Neural cell (in vitro differentiated cells): ENCODE data around the gene CLTC. TPM values are rescaled to one million over a fixed set of nuclear protein-coding genes. Genes with fewer than 3 reads are reported as not detected.

Experiments used
- H2AFZ ChIP-seq: fragments of 200-600, 300-800 bp; sonication (generic), shearing (Covaris generic); 2 replicates; pipeline ENCODE4 v1.6.0; 2014; ENCODE audit warnings: low read depth, mild to moderate bottlenecking, antibody characterized with exemption, low read length, moderate library complexity
- H3F3A ChIP-seq: fragments of 200-600 bp; shearing (Covaris generic); 2 replicates; pipeline ENCODE4 v1.6.1; 2016; ENCODE audit warnings: mild to moderate bottlenecking, moderate library complexity, mixed read lengths, antibody characterized with exemption, low read length; ENCODE audit not compliant: insufficient read depth, poor library complexity, severe bottlenecking
- H3K27ac ChIP-seq: fragments of 200-600, 300-800 bp; sonication (generic), shearing (Covaris generic); 2 replicates; pipeline ENCODE4 v1.5.1; 2014; ENCODE audit warnings: mild to moderate bottlenecking, low read length, moderate library complexity
- H3K27me3 ChIP-seq: fragments of 300-800, 200-600 bp; sonication (generic), shearing (Covaris generic); 2 replicates; pipeline ENCODE4 v1.6.0; 2014; ENCODE audit warnings: mild to moderate bottlenecking, low read depth, low read length, moderate library complexity; ENCODE audit not compliant: insufficient read depth
- H3K36me3 ChIP-seq: fragments of 300-800, 200-600 bp; sonication (generic), shearing (Covaris generic); 2 replicates; pipeline ENCODE4 v1.5.1; 2014; ENCODE audit warnings: mild to moderate bottlenecking, antibody characterized with exemption, low read length, moderate library complexity; ENCODE audit not compliant: insufficient read depth
- H3K4me2 ChIP-seq: fragments of 300-800, 200-600 bp; sonication (generic), shearing (Covaris generic); 2 replicates; pipeline ENCODE4 v1.6.0; 2014; ENCODE audit warnings: mild to moderate bottlenecking, low read length
- H3K4me3 ChIP-seq: fragments of 300-800, 200-600 bp; sonication (generic), shearing (Covaris generic); 2 replicates; pipeline ENCODE4 v1.5.1; 2014; ENCODE audit warnings: mild to moderate bottlenecking, low read length, moderate library complexity
- H3K79me2 ChIP-seq: fragments of 200-600 bp; shearing (Covaris generic); replicated peaks from 2 replicates; pipeline ENCODE4 v1.6.0; 2014; ENCODE audit warnings: mild to moderate bottlenecking, low read length, moderate library complexity; ENCODE audit not compliant: insufficient read depth
- H3K9ac ChIP-seq: fragments of 300-800, 200-600 bp; sonication (generic), shearing (Covaris generic); 2 replicates; pipeline ENCODE4 v1.6.1; 2016; ENCODE audit warnings: mild to moderate bottlenecking, low read length, mixed read lengths
- H3K9me2 ChIP-seq: fragments of 200-600 bp; shearing (Covaris generic); 2 replicates; pipeline ENCODE4 v1.6.1; 2016; ENCODE audit warnings: mild to moderate bottlenecking, low read length, mixed read lengths; ENCODE audit not compliant: insufficient read depth
- H3K9me3 ChIP-seq: fragments of 200-600, 300-800 bp; sonication (generic), shearing (Covaris generic); 2 replicates; pipeline ENCODE4 v1.6.1; 2016; ENCODE audit warnings: mild to moderate bottlenecking, mixed run types, low read length, moderate library complexity, mixed read lengths
- H4K20me1 ChIP-seq: fragments of 200-600 bp; shearing (Covaris generic); 2 replicates; pipeline ENCODE4 v1.6.1; 2016; ENCODE audit warnings: mild to moderate bottlenecking, mixed run types; ENCODE audit not compliant: insufficient read depth
- EP300 ChIP-seq: fragments of 450-650 bp; conservative IDR thresholded peaks from 2 replicates; pipeline ENCODE4 v1.6.1; 2014; ENCODE audit warnings: antibody characterized with exemption, mild to moderate bottlenecking, moderate library complexity; ENCODE audit not compliant: poor library complexity, severe bottlenecking
- EZH2 ChIP-seq: fragments of 200-600, 300-800 bp; shearing (Covaris generic), sonication (generic); IDR thresholded peaks from 2 replicates; pipeline ENCODE4 v1.6.1; 2014; ENCODE audit warnings: antibody characterized with exemption, low read length, borderline replicate concordance, mild to moderate bottlenecking; ENCODE audit not compliant: insufficient read depth, poor library complexity, severe bottlenecking
- MXI1 ChIP-seq: fragments of 450-650 bp; conservative IDR thresholded peaks from 2 replicates; pipeline ENCODE4 v1.6.1; 2014; ENCODE audit warnings: antibody characterized with exemption, mild to moderate bottlenecking; ENCODE audit not compliant: poor library complexity, severe bottlenecking
- POLR2AphosphoS5 ChIP-seq: IDR thresholded peaks from 2 replicates; pipeline ENCODE4 v1.6.1; 2012
- RAD21 ChIP-seq: fragments of 450-650 bp; conservative IDR thresholded peaks from 2 replicates; pipeline ENCODE4 v1.6.1; 2014; ENCODE audit warnings: antibody characterized with exemption, mild to moderate bottlenecking, moderate library complexity
- SMC3 ChIP-seq: fragments of 450-650 bp; conservative IDR thresholded peaks from 2 replicates; pipeline ENCODE4 v1.6.1; 2014; ENCODE audit warnings: antibody characterized with exemption, mild to moderate bottlenecking, moderate library complexity; ENCODE audit not compliant: poor library complexity
- TAF1 ChIP-seq: IDR thresholded peaks from 2 replicates; pipeline ENCODE4 v1.6.1; 2012; ENCODE audit warnings: low read depth
- polyA plus RNA-seq: library from polyadenylated mRNA; depleted of rRNA; stranded (reverse); fragments of >200 nt; gene quantifications from 2 replicates; pipeline ENCODE4 v1.2.3, GENCODE V29; 2014
- TF ChIP-seq, protein P1 (sequence below): fragments of 450-650 bp; IDR thresholded peaks from 2 replicates; pipeline ENCODE4 v1.5.1; 2014; ENCODE audit warnings: antibody characterized with exemption, mild to moderate bottlenecking, moderate library complexity; ENCODE audit not compliant: poor library complexity, severe bottlenecking
- TF ChIP-seq, protein P2 (sequence below): IDR thresholded peaks from 2 replicates; pipeline ENCODE4 v1.6.1; 2012; ENCODE audit warnings: borderline replicate concordance

Gene CLTC
- polyA plus RNA-seq, 1 donor from 2014 or later, result 218 TPM

DNA sequence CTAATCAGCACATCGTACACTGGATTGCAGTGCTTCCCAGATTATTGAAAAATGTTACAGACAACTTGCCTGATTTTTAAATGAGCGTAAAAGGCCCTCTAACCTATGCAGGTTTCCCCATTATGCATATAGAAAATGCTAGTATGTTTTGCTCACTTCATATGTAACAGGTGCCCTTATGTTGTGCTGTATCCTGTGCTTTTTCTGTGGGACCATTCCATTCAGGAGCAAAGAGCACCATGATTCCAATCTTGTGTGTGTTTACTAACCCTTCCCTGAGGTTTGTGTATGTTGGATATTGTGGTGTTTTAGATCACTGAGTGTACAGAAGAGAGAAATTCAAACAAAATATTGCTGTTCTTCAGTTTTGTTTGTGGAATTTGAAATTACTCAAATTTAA, 74.6 kb downstream of the CLTC start:
- H4K20me1 ChIP-seq, result no peaks in the 10 kb centered on the region

DNA sequence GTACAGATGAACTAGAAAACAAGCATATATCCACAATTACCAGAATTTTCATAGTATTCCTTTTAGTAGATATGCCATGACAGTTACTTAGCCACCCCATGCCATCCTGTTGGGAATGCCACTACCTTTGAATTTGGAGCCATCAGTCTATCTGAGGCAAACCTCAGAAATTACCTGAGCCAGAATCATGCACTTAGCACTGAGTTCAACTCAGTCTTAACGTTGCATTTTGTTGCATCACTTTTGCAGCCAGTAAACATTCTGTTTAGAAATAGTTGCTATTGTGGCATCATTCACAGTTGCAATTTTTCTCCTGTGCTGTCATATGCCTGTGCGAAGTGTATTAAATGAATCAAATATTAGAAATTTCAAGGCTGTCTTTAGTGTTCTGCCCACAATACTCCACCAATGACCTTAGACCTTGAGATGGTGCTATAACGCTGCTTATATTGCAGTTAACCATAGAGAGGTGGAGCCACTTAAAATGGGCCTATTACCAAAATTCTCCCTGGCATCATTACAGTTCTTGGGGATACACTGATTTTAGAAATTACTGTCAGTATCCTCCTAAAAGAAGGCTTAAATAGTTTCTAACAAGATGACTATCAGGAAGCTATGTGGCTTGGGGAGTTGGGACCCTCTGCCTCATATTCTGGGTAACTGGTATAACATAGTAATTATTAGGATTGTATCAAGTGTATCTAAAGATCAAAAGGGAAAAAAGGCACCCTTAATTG, 76.4 kb downstream of the CLTC start:
- Histone ChIP-seq H3K9me2 (no peaks in the 10 kb centered on the region), H4K20me1 (no peaks in the 10 kb centered on the region), H3K9me3 (no peaks in the 10 kb centered on the region), H3K27ac (no peak overlapping the region), H2AFZ (no peak overlapping the region), H3K79me2 (peaks cover 7% of the 10 kb centered on the region), H3K4me3 (no peak overlapping the region), H3K4me2 (no peak overlapping the region), H3F3A (no peaks in the 10 kb centered on the region), H3K27me3 (no peaks in the 10 kb centered on the region), H3K36me3 (peaks cover 11% of the 10 kb centered on the region), H3K9ac (no peak overlapping the region)
- TF ChIP-seq SMC3, result no peak
- TF ChIP-seq, protein P1, sequence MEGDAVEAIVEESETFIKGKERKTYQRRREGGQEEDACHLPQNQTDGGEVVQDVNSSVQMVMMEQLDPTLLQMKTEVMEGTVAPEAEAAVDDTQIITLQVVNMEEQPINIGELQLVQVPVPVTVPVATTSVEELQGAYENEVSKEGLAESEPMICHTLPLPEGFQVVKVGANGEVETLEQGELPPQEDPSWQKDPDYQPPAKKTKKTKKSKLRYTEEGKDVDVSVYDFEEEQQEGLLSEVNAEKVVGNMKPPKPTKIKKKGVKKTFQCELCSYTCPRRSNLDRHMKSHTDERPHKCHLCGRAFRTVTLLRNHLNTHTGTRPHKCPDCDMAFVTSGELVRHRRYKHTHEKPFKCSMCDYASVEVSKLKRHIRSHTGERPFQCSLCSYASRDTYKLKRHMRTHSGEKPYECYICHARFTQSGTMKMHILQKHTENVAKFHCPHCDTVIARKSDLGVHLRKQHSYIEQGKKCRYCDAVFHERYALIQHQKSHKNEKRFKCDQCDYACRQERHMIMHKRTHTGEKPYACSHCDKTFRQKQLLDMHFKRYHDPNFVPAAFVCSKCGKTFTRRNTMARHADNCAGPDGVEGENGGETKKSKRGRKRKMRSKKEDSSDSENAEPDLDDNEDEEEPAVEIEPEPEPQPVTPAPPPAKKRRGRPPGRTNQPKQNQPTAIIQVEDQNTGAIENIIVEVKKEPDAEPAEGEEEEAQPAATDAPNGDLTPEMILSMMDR, result no peak
- TF ChIP-seq EZH2, result no peak
- no peak for TF ChIP-seq EP300
- no peak for TF ChIP-seq MXI1
- no peak for TF ChIP-seq POLR2AphosphoS5

More for the DNA sequence above, 74.6 kb downstream of the CLTC start:
- no peaks in the 10 kb centered on the region for H3K27me3 ChIP-seq
- no peak overlapping the region for H3K4me2 ChIP-seq
- no peaks in the 10 kb centered on the region for H3K9me2 ChIP-seq
- H3K79me2 ChIP-seq, result peaks cover 8% of the 10 kb centered on the region
- H3K9me3 ChIP-seq, result no peaks in the 10 kb centered on the region
- TF ChIP-seq TAF1 (no peak), SMC3 (no peak), EP300 (no peak), EZH2 (no peak), MXI1 (no peak), POLR2AphosphoS5 (no peak), RAD21 (no peak)
- TF ChIP-seq, protein P2, sequence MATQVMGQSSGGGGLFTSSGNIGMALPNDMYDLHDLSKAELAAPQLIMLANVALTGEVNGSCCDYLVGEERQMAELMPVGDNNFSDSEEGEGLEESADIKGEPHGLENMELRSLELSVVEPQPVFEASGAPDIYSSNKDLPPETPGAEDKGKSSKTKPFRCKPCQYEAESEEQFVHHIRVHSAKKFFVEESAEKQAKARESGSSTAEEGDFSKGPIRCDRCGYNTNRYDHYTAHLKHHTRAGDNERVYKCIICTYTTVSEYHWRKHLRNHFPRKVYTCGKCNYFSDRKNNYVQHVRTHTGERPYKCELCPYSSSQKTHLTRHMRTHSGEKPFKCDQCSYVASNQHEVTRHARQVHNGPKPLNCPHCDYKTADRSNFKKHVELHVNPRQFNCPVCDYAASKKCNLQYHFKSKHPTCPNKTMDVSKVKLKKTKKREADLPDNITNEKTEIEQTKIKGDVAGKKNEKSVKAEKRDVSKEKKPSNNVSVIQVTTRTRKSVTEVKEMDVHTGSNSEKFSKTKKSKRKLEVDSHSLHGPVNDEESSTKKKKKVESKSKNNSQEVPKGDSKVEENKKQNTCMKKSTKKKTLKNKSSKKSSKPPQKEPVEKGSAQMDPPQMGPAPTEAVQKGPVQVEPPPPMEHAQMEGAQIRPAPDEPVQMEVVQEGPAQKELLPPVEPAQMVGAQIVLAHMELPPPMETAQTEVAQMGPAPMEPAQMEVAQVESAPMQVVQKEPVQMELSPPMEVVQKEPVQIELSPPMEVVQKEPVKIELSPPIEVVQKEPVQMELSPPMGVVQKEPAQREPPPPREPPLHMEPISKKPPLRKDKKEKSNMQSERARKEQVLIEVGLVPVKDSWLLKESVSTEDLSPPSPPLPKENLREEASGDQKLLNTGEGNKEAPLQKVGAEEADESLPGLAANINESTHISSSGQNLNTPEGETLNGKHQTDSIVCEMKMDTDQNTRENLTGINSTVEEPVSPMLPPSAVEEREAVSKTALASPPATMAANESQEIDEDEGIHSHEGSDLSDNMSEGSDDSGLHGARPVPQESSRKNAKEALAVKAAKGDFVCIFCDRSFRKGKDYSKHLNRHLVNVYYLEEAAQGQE, result no peak
- TF ChIP-seq, protein P1, result no peak
- no peak overlapping the region for H3K27ac ChIP-seq
- H3K4me3 ChIP-seq, result no peak overlapping the region
- H3K36me3 ChIP-seq, result peaks cover 8% of the 10 kb centered on the region
- no peaks in the 10 kb centered on the region for H3F3A ChIP-seq
- no peak overlapping the region for H2AFZ ChIP-seq
- H3K9ac ChIP-seq, result no peak overlapping the region
